GM21381 (cell line): Measurements from ENCODE around the gene ZNF385D.
"Not testable (repeated sequence)": the region's sequence is repeated elsewhere in the genome, so short reads cannot be mapped to it uniquely, and the experiment has no call there.

Experiments used
- ATAC-seq: cut with Tn5 transposase; IDR thresholded peaks from one replicate; pipeline ENCODE4 v1.9.1; 2021; ENCODE audit warnings: mild to moderate bottlenecking, moderate library complexity; ENCODE audit not compliant: unreplicated experiment

The ZNF385D gene

DNA sequence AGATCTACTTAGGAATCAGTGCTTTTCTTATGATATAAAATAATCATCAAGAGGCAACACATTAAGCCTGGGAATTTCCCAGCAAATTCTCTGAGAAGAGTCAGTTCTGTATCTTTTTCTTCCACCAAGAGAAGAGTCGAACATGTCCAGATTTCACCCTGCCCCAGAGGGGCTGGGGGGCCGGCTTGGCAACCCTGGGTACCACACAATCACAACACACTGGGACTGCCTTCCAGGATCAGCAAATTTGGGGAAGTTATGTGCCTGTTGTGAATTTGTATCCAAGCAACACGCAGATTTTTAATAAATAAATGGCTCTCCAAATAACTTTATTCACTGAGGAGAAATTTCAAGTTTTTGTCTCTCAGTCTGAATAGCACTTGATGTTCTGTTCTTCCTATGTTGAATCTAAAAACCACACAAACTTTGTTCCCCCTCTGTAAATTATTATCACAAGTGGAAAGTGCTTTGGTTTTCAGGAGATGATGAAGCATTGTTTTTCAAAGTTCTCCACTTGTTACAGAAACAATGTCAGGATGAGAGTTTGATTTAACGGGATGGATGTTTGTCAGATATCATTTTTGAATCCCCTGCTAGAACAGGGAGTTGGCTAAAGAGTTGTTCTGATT is 357.2 kb downstream of the ZNF385D start:
- no peak for ATAC-seq

DNA sequence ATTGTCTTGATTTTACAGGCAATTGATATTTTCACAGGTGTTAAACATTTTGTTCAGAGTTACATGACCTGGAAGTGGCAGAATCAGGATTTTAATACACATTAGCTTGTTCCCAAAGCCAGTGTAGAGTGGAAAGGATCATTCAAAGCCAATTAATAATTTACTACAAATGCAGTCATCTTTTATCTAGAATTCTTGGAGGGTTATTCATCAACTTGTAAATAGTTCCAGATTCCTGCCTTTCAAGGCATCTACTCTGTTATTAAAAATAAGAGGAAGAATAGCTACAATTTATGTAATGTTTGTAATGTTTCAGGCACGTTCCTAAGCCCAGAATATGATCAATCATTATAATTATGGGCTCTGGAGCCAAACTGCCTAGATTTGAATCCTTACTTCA is 358.5 kb downstream of the ZNF385D start:
- ATAC-seq: no peak

DNA sequence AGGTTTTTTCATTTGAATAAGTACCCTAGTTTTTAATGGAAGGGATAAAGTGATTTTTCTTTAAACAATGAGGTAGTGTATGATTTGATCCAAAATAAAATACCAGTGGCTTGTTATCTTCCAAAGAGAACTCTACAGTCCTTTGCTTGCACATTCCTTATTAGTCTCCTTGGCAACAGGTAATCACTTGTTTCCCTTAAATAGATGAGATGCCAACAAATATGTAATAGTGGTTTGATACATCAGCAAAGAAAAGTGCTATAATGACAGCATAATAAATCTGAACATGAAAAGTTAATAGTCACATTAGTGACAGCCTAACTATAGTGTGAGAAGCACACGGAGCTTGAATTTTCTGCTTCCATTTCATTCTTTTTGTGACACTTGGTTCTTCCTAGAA is 360.2 kb downstream of the ZNF385D start:
- no peak for ATAC-seq

DNA sequence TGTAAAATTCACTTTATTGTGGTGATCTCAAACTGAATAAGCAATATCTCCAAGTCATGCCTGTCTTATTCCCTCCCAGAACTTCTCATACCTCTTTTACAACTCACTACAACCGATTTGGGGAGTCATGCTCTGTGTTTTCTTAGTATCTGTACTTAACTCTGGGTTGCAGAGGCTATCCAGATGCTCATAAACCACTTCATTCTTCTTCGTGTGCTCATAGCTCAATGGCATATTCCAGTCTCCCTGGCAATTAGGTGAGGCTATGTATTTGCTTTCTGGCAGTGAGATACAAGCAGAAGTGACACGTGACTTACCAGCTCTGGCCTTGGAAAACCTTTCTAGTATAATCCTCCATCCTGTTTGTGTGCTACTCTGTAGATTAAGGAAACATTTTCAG is 360.9 kb downstream of the ZNF385D start:
- no peak for ATAC-seq

DNA sequence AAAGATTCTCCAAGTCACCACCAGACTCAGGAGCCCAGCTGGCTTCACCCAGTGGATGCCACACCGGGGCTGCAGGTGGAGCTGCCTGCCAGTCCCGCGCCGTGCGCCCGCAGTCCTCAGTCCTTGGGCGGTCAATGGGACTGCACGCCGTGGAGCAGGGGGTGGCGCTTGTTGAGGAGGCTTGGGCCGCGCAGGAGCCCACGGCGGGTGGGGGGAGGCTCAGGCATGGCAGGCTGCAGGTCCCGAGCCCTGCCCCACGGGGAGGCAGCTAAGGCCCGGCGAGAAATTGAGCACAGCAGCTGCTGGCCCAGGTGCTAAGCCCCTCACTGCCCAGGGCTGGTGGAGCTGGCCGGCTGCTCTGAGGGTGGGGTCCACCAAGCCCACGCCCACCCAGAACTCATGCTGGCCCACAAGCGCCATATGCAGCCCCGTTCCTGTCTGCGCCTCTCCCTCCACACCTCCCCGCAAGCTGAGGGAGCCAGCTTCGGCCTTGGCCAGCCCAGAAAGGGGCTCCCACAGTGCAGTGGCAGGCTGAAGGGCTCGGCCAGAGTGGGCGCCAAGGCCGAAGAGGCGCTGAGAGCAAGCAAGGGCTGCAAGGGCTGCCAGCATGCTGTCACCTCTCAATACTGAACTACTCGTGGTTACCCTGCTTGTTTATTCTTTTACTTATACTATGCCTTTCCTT is 363.7 kb downstream of the ZNF385D start:
- ATAC-seq: not testable (repeated sequence)

DNA sequence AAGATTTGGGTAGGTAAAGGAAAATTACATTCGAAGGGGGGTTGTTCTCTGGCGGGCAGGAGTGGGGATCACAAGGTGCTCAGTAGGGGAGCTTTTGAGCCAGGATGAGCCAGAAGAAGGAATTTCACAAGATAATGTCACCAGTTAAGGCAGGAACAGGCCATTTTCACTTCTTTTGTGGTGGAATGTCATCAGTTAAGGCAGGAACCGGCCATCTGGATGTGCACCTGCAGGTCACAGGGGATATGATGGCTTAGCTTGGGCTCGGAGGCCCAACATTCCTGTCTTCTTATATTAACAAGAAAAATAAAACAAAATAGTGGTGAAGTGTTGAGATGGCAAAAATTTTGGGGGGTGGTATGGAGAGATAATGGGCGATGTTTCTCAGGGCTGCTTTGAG is 373.0 kb downstream of the ZNF385D start:
- not testable (repeated sequence) for ATAC-seq

DNA sequence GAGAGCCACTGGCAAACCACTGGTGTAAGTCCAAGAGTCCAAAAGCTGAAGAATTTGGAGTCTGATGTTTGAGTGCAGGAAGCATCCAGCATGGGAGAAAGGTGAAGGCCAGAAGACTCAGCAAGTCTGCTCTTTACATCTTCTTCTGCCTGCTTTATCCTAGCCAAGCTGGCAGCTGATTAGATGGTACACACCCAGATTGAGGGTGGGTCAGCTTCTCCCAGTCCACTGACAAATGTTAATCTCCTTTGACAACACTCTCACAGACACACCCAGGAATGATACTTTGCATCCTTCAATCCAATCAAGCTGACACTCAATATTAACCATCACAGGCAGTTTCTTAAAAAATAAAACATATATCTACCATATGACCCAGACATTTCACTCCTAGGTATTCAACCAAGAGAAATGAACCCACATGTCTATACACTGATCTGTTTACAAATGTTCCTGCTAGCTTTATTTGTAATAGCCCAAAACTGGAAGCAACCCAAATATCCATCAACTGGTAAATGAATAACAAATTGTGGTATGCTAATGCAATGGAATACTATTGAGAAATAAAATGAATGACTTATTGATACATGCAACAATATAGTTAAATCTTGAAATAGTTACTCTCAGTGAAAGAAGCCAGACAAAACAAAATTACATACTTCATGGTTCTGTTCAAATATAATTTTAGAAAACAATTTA is 373.8 kb downstream of the ZNF385D start:
- no peak for ATAC-seq

DNA sequence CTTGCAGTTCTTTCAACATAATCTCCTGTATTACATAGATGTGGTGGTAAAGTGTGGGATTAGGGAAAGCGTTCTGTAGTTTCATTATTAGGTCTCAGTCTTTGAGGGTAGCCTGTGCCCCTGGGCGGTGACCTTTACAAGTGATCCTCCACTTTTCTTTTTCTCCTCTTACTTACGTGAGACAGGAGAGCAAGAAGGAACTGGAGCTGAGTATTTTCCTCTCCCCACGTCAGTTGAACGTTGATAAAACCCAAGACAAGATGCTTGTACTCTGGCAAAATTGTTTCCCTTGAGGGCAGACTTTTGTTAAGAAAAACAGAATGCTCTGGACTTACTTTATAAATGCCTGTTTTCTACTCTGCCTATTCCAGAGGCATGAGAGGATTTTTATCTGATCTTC is 378.7 kb downstream of the ZNF385D start:
- no peak for ATAC-seq
